Keratinocyte (primary cell): ENCODE data around the gene FANCI. TPM values are rescaled to one million over a fixed set of nuclear protein-coding genes. Genes with fewer than 3 reads are reported as not detected.

Source experiments
- DNase-seq: peaks from one replicate; pipeline ENCODE4 v3.0.0-alpha.2; 2011; ENCODE audit warnings: low read depth, missing footprints, low spot score
- FAIRE-seq: peaks from 2 replicates; lab custom pipeline; 2011; peaks lifted over from hg19 to GRCh38; lab: Jason Lieb, UNC
- H2AFZ ChIP-seq: 2 replicates; pipeline ENCODE4 v1.6.0; 2012; ENCODE audit warnings: low read length, control low read depth, inconsistent platforms; ENCODE audit not compliant: control insufficient read depth
- H3K27ac ChIP-seq: 2 replicates; pipeline ENCODE4 v1.5.1; 2011; ENCODE audit warnings: low read length; ENCODE audit not compliant: control insufficient read depth, insufficient read depth
- H3K27me3 ChIP-seq: 3 replicates; pipeline ENCODE4 v1.6.0; 2011; ENCODE audit warnings: low read length; ENCODE audit not compliant: control insufficient read depth, insufficient read depth; ENCODE audit errors: extremely low read depth
- H3K36me3 ChIP-seq, 2 experiments: 2 replicates in 1 of 2; 3 replicates in 1 of 2; pipeline ENCODE4 v1.5.1; 2011; ENCODE audit warnings: low read length in 2 of 2, mild to moderate bottlenecking in 1 of 2; ENCODE audit not compliant: control insufficient read depth in 2 of 2, insufficient read depth in 2 of 2; ENCODE audit errors: extremely low read depth in 1 of 2
- H3K4me1 ChIP-seq: 3 replicates; pipeline ENCODE4 v1.5.1; 2011; ENCODE audit warnings: low read length; ENCODE audit not compliant: control insufficient read depth, insufficient read depth; ENCODE audit errors: extremely low read depth
- H3K4me2 ChIP-seq: 3 replicates; pipeline ENCODE4 v1.6.0; 2011; ENCODE audit warnings: low read depth, low read length; ENCODE audit not compliant: control insufficient read depth, insufficient read depth; ENCODE audit errors: extremely low read depth
- H3K4me3 ChIP-seq, 3 experiments: fragments of 200-600 bp in 1 of 3; sonication (generic) in 1 of 3; 2 replicates in 2 of 3; 3 replicates in 1 of 3; pipeline ENCODE4 v1.5.1; 2011 to 2016; ENCODE audit warnings: low read length in 3 of 3, mild to moderate bottlenecking in 3 of 3, control low read depth in 2 of 3, inconsistent platforms in 1 of 3, low read depth in 1 of 3, mixed read lengths in 1 of 3, mixed run types in 1 of 3, moderate library complexity in 1 of 3; ENCODE audit not compliant: control insufficient read depth in 2 of 3, insufficient read depth in 2 of 3; ENCODE audit errors: extremely low read depth in 1 of 3
- H3K79me2 ChIP-seq: 2 replicates; pipeline ENCODE4 v1.6.0; 2012; ENCODE audit warnings: low read length; ENCODE audit not compliant: control insufficient read depth, insufficient read depth
- H3K9ac ChIP-seq: 3 replicates; pipeline ENCODE4 v1.6.0; 2011; ENCODE audit warnings: low read length; ENCODE audit not compliant: control insufficient read depth, insufficient read depth; ENCODE audit errors: extremely low read depth
- H3K9me1 ChIP-seq: 3 replicates; pipeline ENCODE4 v1.6.0; 2011; ENCODE audit warnings: low read length; ENCODE audit not compliant: control insufficient read depth, insufficient read depth; ENCODE audit errors: extremely low read depth
- H3K9me3 ChIP-seq: 2 replicates; pipeline ENCODE4 v1.5.1; 2012; ENCODE audit warnings: low read depth, low read length; ENCODE audit not compliant: control insufficient read depth
- H4K20me1 ChIP-seq: 3 replicates; pipeline ENCODE4 v1.6.0; 2011; ENCODE audit warnings: low read length; ENCODE audit not compliant: control insufficient read depth, insufficient read depth; ENCODE audit errors: extremely low read depth
- EZH2 ChIP-seq: IDR thresholded peaks from one replicate; pipeline ENCODE4 v1.6.1; 2012; ENCODE audit warnings: inconsistent platforms, mild to moderate bottlenecking, low read length, moderate library complexity
- dilution Hi-C: fragments of 300-500 bp; cut with MboI; formaldehyde crosslinking; loops from one replicate; pipeline ENCODE4 v1.7.0; 2020; ENCODE audit warnings: low sequenced_read_pairs; ENCODE audit not compliant: extremely low pct_ligation_motif_present
- polyA plus RNA-seq, 5 experiments: library from polyadenylated mRNA; depleted of rRNA in 3 of 5; stranded (reverse) in 3 of 5; stranded (forward) in 1 of 5; unstranded in 1 of 5; fragments of >200 nt; gene quantifications; 1 replicate in 1 of 5; 2 replicates in 3 of 5; 3 replicates in 1 of 5; pipeline versions ENCODE4 v1.2.1 to v1.2.3, GENCODE V29; 2011 to 2012; ENCODE audit warnings: missing spikeins in 2 of 5, low read depth in 1 of 5, low replicate concordance in 1 of 5
- TF ChIP-seq, protein P1 (sequence below), 3 experiments: IDR thresholded peaks in 1 of 3; conservative IDR thresholded peaks in 1 of 3; optimal IDR thresholded peaks in 1 of 3; 2 replicates in 2 of 3; 3 replicates in 1 of 3; pipeline versions ENCODE3 to v1.5.1; 2011; ENCODE audit warnings: low read length in 3 of 3, mild to moderate bottlenecking in 3 of 3, moderate library complexity in 2 of 3, control low read depth in 1 of 3, inconsistent platforms in 1 of 3; ENCODE audit not compliant: insufficient read depth in 2 of 3; ENCODE audit errors: extremely low read depth in 1 of 3

Gene FANCI
- polyA plus RNA-seq, 1 donor (not counting 4 experiments of a cell fraction or from before 2014, with no cell fraction given) = 21.8 TPM

- no peak overlapping the region for H3K4me3 ChIP-seq
- no peak overlapping the region for H2AFZ ChIP-seq
- no peak for TF ChIP-seq EZH2
- TF ChIP-seq, protein P1, sequence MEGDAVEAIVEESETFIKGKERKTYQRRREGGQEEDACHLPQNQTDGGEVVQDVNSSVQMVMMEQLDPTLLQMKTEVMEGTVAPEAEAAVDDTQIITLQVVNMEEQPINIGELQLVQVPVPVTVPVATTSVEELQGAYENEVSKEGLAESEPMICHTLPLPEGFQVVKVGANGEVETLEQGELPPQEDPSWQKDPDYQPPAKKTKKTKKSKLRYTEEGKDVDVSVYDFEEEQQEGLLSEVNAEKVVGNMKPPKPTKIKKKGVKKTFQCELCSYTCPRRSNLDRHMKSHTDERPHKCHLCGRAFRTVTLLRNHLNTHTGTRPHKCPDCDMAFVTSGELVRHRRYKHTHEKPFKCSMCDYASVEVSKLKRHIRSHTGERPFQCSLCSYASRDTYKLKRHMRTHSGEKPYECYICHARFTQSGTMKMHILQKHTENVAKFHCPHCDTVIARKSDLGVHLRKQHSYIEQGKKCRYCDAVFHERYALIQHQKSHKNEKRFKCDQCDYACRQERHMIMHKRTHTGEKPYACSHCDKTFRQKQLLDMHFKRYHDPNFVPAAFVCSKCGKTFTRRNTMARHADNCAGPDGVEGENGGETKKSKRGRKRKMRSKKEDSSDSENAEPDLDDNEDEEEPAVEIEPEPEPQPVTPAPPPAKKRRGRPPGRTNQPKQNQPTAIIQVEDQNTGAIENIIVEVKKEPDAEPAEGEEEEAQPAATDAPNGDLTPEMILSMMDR (optimal IDR thresholded peaks at IDR 0.05 in 1 of 3, IDR thresholded peaks at IDR 0.05 in 1 of 3, conservative IDR thresholded peaks at IDR 0.05 in 1 of 3; ENCODE audit: extremely low read depth in 1 of 3, insufficient read depth in 2 of 3, low read length in 3 of 3) = no peak
- H3K4me2 ChIP-seq = no peak overlapping the region
- no peak for FAIRE-seq
- peaks cover 3% of the 10 kb centered on the region for H3K4me1 ChIP-seq
- no peaks in the 10 kb centered on the region for H3K9me1 ChIP-seq
- dilution Hi-C loops = no loop called here
- H3K36me3 ChIP-seq = no peaks in the 10 kb centered on the region
- H3K27ac ChIP-seq = no peak overlapping the region
- DNase-seq = no peak
- no peaks in the 10 kb centered on the region for H4K20me1 ChIP-seq
- no peaks in the 10 kb centered on the region for H3K9me3 ChIP-seq
- H3K79me2 ChIP-seq = no peaks in the 10 kb centered on the region
- H3K27me3 ChIP-seq = peaks cover 18% of the 10 kb centered on the region
- H3K9ac ChIP-seq = no peak overlapping the region
Measured at GRCh38 chr15:89340573-89340972, 96.8 kb downstream of the FANCI start.

DNA sequence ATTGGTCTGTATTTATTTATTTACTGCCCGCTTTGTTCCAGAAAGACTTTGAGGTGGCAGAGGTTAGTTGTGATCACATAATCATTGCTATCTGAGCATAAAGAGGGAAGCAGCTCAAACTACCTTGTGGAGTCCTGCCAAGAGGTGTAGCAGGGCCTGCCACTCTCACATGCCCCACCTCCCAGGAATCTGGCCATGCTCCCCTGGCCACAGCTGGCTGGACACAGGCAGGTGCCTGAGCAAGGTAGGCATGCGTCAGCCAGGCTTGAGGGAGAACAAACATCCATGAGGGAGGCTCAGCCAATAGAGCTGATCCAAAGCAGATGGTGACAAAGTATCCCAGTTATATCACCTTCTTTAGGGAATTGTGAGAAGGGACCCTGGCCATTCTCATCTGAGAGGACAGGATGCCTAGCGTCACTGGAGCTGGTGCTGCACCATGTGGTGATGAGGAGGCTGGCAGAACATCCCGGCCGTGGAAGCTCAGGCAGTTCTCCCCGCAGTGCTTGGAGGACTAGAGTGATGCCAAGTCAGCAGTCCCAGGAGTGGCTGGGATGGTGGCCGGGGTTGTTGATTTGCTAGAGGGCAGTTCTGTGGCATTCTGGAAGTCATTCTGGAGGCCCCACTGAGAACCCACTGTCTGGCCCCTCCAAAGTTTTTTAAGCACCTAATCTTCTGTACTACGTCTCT, 97.7 kb downstream of the FANCI start:
- dilution Hi-C loops = no loop called here
- no peak for FAIRE-seq

More for the DNA sequence above, 97.7 kb downstream of the FANCI start:
- no peak for TF ChIP-seq EZH2
- TF ChIP-seq, protein P1 (optimal IDR thresholded peaks at IDR 0.05 in 1 of 3, IDR thresholded peaks at IDR 0.05 in 1 of 3, conservative IDR thresholded peaks at IDR 0.05 in 1 of 3; ENCODE audit: extremely low read depth in 1 of 3, insufficient read depth in 2 of 3, low read length in 3 of 3) = no peak
- Histone ChIP-seq H3K9me1 (no peaks in the 10 kb centered on the region), H3K4me3 (no peak overlapping the region), H3K79me2 (no peaks in the 10 kb centered on the region), H3K9ac (no peak overlapping the region), H2AFZ (no peak overlapping the region), H3K4me2 (no peak overlapping the region), H4K20me1 (no peaks in the 10 kb centered on the region), H3K9me3 (no peaks in the 10 kb centered on the region), H3K27me3 (peaks cover 18% of the 10 kb centered on the region), H3K4me1 (no peaks in the 10 kb centered on the region), H3K36me3 (no peaks in the 10 kb centered on the region), H3K27ac (no peak overlapping the region)
- DNase-seq = no peak
